Sigmoid colon (tissue), 7 donors: ENCODE data around the gene POLR2A. TPM values are rescaled to one million over a fixed set of nuclear protein-coding genes. Genes with fewer than 3 reads are reported as not detected.
A peak's percentile ranks its signal among the peaks of the same experiment; 100 is the strongest.

Experiments
- DNase-seq: peaks from one replicate; pipeline ENCODE4 v3.0.0-alpha.2; 2019
- H3K27ac ChIP-seq, 4 donors: fragments of 200-600 bp; sonication (generic); one replicate each; pipeline ENCODE4 v1.5.1; 2016 to 2019; ENCODE audit warnings: mild to moderate bottlenecking in 1 of 4
- H3K27me3 ChIP-seq, 3 donors: fragments of 200-600 bp; sonication (generic); one replicate each; pipeline ENCODE4 v1.5.1; 2019; ENCODE audit warnings: mild to moderate bottlenecking in 1 of 3
- H3K36me3 ChIP-seq, 4 donors: fragments of 200-600 bp; sonication (generic); one replicate each; pipeline ENCODE4 v1.5.1; 2016 to 2019
- H3K4me1 ChIP-seq, 4 donors: fragments of 200-600 bp; sonication (generic); one replicate each; pipeline ENCODE4 v1.5.1; 2017 to 2019
- H3K4me3 ChIP-seq, 4 donors: fragments of 200-600 bp; sonication (generic); one replicate each; pipeline ENCODE4 v1.5.1; 2017 to 2019; ENCODE audit warnings: mild to moderate bottlenecking in 2 of 4, moderate library complexity in 1 of 4
- H3K9me3 ChIP-seq, 4 donors: fragments of 200-600 bp in 3 of 4; sonication (generic) in 3 of 4; one replicate each; pipeline versions ENCODE4 v1.5.1 to v1.6.1; 2013 to 2019
- CTCF ChIP-seq, 4 experiments: fragments of 450-650 bp in 3 of 4; fragments of 200-600 bp in 1 of 4; IDR thresholded peaks; one replicate each; pipeline ENCODE4 v1.5.1; 2016 to 2019; ENCODE audit warnings: antibody characterized with exemption in 4 of 4, mild to moderate bottlenecking in 3 of 4, moderate library complexity in 2 of 4
- EP300 ChIP-seq, 4 donors: sonication (generic); formaldehyde crosslinking; IDR thresholded peaks; one replicate each; pipeline ENCODE4 v1.6.1; 2017; ENCODE audit warnings: antibody characterized with exemption in 4 of 4
- POLR2A ChIP-seq, 2 donors: fragments of 450-650 bp; IDR thresholded peaks; one replicate each; pipeline ENCODE4 v1.6.1; 2016; ENCODE audit warnings: antibody characterized with exemption in 2 of 2, mild to moderate bottlenecking in 2 of 2, moderate library complexity in 2 of 2
- POLR2AphosphoS5 ChIP-seq, 4 donors: sonication (generic); formaldehyde crosslinking; IDR thresholded peaks; one replicate each; pipeline ENCODE4 v1.6.1; 2017; ENCODE audit warnings: antibody characterized with exemption in 4 of 4
- WGBS, 2 donors: extraction: QIAGEN DNeasy Blood & Tissue Kit; methylation state at CpG; one replicate each; pipeline ENCODE4 v1.1.7; 2013; 5-methylcytosine and 5-hydroxymethylcytosine counted together
- intact Hi-C: fragments of 100-400 bp; cut with DNase I; formaldehyde crosslinking; loops from one replicate; pipeline ENCODE4 v1.15.1; 2023
- polyA plus RNA-seq, 3 donors: library from polyadenylated mRNA; stranded (reverse); fragments of 200-250 nt; gene quantifications; one replicate each; pipeline ENCODE4 v1.2.3, GENCODE V29; 2013
- total RNA-seq, 4 donors: library from RNA; depleted of rRNA; stranded (reverse); fragments of >200 nt; gene quantifications; one replicate each; pipeline ENCODE4 v1.1.0, GENCODE V29; 2016
- donor health status: healthy with polysubstance abuse.
- donor health status: Bipolar disorder and iron deficiency.
- donor health status: healthy.

POLR2A gene
- total and polyA plus RNA-seq, 7 donors, result 7.2 to 51.1 (median 31.4) TPM

DNA sequence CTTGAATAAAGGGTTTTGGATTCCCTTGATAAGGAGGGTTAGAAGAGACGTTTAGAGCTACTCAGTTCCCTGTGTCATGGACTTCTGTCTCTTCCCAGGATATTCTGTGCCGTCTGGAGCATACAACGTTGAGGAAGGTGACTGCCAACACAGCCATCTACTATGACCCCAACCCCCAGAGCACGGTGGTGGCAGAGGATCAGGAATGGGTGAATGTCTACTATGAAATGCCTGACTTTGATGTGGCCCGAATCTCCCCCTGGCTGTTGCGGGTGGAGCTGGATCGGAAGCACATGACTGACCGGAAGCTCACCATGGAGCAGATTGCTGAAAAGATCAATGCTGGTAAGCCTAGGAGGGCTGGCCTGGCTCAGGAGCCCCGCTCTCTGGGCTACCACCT, 24.7 kb downstream of the POLR2A start:
- DNase-seq, result peak; percentile 46
- H3K27ac ChIP-seq, result no peak overlapping the region
- no peaks in the 10 kb centered on the region for H3K4me1 ChIP-seq
- whole genome bisulfite sequencing, 2 donors, result 92 to 97% methylated on average over 9 of the region's 9 CpGs
- TF ChIP-seq POLR2AphosphoS5 (IDR thresholded peaks at IDR 0.05) (no peak), CTCF (IDR thresholded peaks at IDR 0.05) (no peak), POLR2A (IDR thresholded peaks at IDR 0.05) (no peak), EP300 (IDR thresholded peaks at IDR 0.05) (no peak)
- H3K36me3 ChIP-seq, result peaks cover 16 to 99% (median 62%) of the 10 kb centered on the region in 4 donors
- H3K9me3 ChIP-seq, result no peaks in the 10 kb centered on the region
- intact Hi-C loops, result no loop called here
- no peak overlapping the region for H3K4me3 ChIP-seq
- H3K27me3 ChIP-seq, result no peaks in the 10 kb centered on the region

DNA sequence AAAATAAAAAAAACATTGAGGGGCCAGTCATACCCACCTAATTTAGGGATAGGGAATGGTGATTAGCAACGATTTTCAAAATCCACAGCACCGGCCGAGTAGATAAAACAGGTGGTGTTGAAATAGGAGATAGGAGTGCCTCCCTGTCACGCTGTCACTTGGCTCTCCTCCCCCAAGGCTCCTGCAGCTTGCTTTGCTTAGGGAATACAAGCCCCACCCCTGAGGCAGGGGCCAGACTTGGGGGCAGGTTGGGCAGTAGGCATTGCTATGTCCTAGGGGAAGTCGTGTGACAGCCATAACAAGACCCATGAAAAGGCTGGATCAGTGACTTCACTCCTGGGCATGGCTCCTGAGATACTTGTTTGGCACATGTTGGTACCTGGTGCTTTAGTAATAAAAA, 25.8 kb downstream of the POLR2A start:
- WGBS, 2 donors, result 79 to 86% methylated on average over 5 of the region's 5 CpGs
- no peak overlapping the region for H3K27ac ChIP-seq
- intact Hi-C loops, result loop anchor here (10.0 kb wide), 1 partner anchor 175 kb away; the partner anchor contains the start of genes TP53 and WRAP53
- TF ChIP-seq CTCF (IDR thresholded peaks at IDR 0.05) (no peak), POLR2AphosphoS5 (IDR thresholded peaks at IDR 0.05) (no peak), POLR2A (IDR thresholded peaks at IDR 0.05) (no peak), EP300 (IDR thresholded peaks at IDR 0.05) (no peak)
- DNase-seq, result no peak
- H3K27me3 ChIP-seq, result no peaks in the 10 kb centered on the region
- H3K9me3 ChIP-seq, result no peaks in the 10 kb centered on the region
- peaks cover 11 to 93% (median 54%) of the 10 kb centered on the region in 4 donors for H3K36me3 ChIP-seq
- no peaks in the 10 kb centered on the region for H3K4me1 ChIP-seq
- no peak overlapping the region for H3K4me3 ChIP-seq

GRCh38 chr17:7511108-7511507, 26.9 kb downstream of the POLR2A start:
- TF ChIP-seq POLR2A (IDR thresholded peaks at IDR 0.05) (no peak), POLR2AphosphoS5 (IDR thresholded peaks at IDR 0.05) (no peak), EP300 (IDR thresholded peaks at IDR 0.05) (no peak), CTCF (IDR thresholded peaks at IDR 0.05) (no peak)
- DNase-seq, result no peak
- peaks cover 11 to 83% (median 52%) of the 10 kb centered on the region in 4 donors for H3K36me3 ChIP-seq
- intact Hi-C loops, result loop anchor here (10.0 kb wide), 1 partner anchor 174 kb away; the partner anchor contains the start of genes TP53 and WRAP53
- no peaks in the 10 kb centered on the region for H3K27me3 ChIP-seq
- H3K27ac ChIP-seq, result no peak overlapping the region
- no peaks in the 10 kb centered on the region for H3K4me1 ChIP-seq
- H3K9me3 ChIP-seq, result no peaks in the 10 kb centered on the region
- 87 to 88% methylated on average over 10 of the region's 10 CpGs for WGBS, 2 donors
- H3K4me3 ChIP-seq, result no peak overlapping the region

DNA sequence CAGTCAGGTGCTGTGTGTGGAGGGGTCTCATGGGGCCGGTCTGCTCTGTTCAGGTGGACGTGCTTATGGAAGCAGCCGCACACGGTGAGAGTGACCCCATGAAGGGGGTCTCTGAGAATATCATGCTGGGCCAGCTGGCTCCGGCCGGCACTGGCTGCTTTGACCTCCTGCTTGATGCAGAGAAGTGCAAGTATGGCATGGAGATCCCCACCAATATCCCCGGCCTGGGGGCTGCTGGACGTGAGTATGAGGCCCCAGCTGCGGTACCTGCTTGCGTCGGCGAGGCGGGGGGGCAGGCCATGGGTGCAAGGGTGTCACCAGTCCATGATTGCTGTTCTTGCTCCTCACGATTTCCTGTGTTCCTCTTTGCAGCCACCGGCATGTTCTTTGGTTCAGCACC, 27.9 kb downstream of the POLR2A start:
- Histone ChIP-seq H3K27ac (no peak overlapping the region), H3K36me3 (peaks cover 8 to 73% (median 52%) of the 10 kb centered on the region in 4 donors), H3K4me3 (no peak overlapping the region), H3K27me3 (no peaks in the 10 kb centered on the region), H3K9me3 (no peaks in the 10 kb centered on the region), H3K4me1 (no peaks in the 10 kb centered on the region)
- intact Hi-C loops, result loop anchor here (10.0 kb wide), 1 partner anchor 173 kb away; the partner anchor contains the start of genes TP53 and WRAP53
- no peak for DNase-seq
- no peak for TF ChIP-seq EP300 (IDR thresholded peaks at IDR 0.05)
- no peak for TF ChIP-seq CTCF (IDR thresholded peaks at IDR 0.05)
- no peak for TF ChIP-seq POLR2A (IDR thresholded peaks at IDR 0.05)
- TF ChIP-seq POLR2AphosphoS5 (IDR thresholded peaks at IDR 0.05), result no peak
- 94% methylated on average over 15 of the region's 15 CpGs for WGBS, 2 donors
